HFFc6 (cell line): Measurements from ENCODE around the gene TFEB. TPM values are rescaled to one million over a fixed set of nuclear protein-coding genes. Genes with fewer than 3 reads are reported as not detected.

ENCODE experiments used
- DNase-seq: peaks from one replicate; pipeline ENCODE4 v3.0.0-alpha.2; 2018
- H3K27ac Mint-ChIP-seq: 2 replicates; pipeline ENCODE4 v1.8.0; 2020; ENCODE audit warnings: mild to moderate bottlenecking, mixed read lengths
- H3K27me3 Mint-ChIP-seq: 2 replicates; pipeline ENCODE4 v1.8.0; 2021; ENCODE audit warnings: mild to moderate bottlenecking, moderate library complexity, mixed read lengths; ENCODE audit not compliant: insufficient read depth
- H3K36me3 Mint-ChIP-seq: 2 replicates; pipeline ENCODE4 v1.8.0; 2021; ENCODE audit warnings: low read depth, mixed read lengths
- H3K4me1 Mint-ChIP-seq: 2 replicates; pipeline ENCODE4 v1.8.0; 2020; ENCODE audit warnings: low read depth, mixed read lengths
- H3K4me3 Mint-ChIP-seq: 2 replicates; pipeline ENCODE4 v1.8.0; 2020; ENCODE audit warnings: mild to moderate bottlenecking, moderate library complexity, mixed read lengths
- H3K9me3 Mint-ChIP-seq: 2 replicates; pipeline ENCODE4 v1.8.0; 2020; ENCODE audit warnings: mild to moderate bottlenecking, mixed read lengths
- total RNA-seq, 6 experiments: library from RNA; stranded (reverse); fragmentation: NEBNext Ultra II Directional; extraction: Animal tissue kit (Norgen Biotek cat#: 25700); gene quantifications; 2 replicates in 1 of 6; 3 replicates in 5 of 6; pipeline ENCODE4 v1.2.3, GENCODE V29; 2021
- TF ChIP-seq, protein P1 (sequence below): fragments of 200-600 bp; sonication (generic); IDR thresholded peaks from 2 replicates; pipeline ENCODE4 v1.5.0; 2021; ENCODE audit warnings: antibody characterized with exemption, mild to moderate bottlenecking

The TFEB gene
- total RNA-seq, 6 experiments from 2014 or later: 8.7 to 14.2 (median 11.0) TPM

DNA sequence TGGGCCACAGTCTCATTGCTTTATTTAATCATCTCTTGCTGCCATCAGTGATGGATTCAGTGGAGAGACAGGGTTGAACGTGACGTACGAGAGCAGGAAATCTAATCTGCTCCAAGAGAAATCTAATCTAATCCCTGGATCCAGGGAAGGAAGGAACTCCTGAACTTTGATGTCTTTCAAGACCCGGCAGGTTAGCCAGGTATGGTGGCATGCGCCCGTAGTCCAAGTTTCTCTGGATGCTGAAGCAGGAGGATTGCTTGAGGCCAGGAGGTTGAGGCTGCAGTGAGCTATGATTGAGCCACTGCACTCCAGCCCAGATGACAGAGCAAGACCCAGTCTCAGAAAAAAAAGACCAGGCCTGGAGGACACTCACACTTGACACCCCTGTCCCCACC is 23.2 kb upstream of the TFEB start:
- H3K27me3 Mint-ChIP-seq: peaks cover 11% of the 10 kb centered on the region
- no peaks in the 10 kb centered on the region for H3K36me3 Mint-ChIP-seq
- H3K4me3 Mint-ChIP-seq: no peak overlapping the region
- TF ChIP-seq, protein P1, sequence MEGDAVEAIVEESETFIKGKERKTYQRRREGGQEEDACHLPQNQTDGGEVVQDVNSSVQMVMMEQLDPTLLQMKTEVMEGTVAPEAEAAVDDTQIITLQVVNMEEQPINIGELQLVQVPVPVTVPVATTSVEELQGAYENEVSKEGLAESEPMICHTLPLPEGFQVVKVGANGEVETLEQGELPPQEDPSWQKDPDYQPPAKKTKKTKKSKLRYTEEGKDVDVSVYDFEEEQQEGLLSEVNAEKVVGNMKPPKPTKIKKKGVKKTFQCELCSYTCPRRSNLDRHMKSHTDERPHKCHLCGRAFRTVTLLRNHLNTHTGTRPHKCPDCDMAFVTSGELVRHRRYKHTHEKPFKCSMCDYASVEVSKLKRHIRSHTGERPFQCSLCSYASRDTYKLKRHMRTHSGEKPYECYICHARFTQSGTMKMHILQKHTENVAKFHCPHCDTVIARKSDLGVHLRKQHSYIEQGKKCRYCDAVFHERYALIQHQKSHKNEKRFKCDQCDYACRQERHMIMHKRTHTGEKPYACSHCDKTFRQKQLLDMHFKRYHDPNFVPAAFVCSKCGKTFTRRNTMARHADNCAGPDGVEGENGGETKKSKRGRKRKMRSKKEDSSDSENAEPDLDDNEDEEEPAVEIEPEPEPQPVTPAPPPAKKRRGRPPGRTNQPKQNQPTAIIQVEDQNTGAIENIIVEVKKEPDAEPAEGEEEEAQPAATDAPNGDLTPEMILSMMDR: no peak
- H3K9me3 Mint-ChIP-seq: no peaks in the 10 kb centered on the region
- H3K4me1 Mint-ChIP-seq: no peaks in the 10 kb centered on the region
- H3K27ac Mint-ChIP-seq: no peak overlapping the region
- no peak for DNase-seq

DNA sequence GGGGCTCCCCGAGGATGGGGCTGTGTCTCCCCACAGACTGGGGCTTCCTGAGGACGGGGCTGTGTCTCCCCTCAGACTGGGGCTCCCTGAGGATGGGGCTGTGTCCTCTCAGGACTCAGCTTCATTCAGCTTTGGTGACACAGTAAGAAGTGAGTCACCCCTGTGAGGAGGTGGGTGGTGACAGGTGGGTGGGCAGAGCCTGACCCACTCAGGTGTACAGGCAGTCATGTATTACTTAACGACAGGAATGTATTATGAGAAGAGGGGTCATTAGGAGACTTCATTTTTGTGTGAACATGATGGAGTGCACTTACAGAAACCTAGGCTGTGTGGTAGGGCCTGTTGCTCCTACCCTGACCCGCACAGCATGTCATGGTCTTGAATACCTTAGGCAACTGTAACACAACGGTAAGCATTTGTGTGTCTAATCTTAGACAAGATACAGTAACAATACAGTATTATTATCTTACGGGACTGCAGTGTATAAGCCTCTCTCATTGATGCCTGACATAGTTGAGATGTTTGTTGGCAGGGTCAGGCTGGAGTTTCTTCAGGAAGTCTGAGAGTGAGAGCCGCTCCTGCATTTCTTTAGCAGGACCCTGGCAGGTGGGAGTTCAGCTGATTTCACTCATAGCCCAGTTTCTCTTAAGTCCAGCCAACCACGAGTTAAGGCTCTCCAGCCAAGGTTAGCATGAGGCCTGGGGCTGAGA is 22.7 kb upstream of the TFEB start:
- H3K27me3 Mint-ChIP-seq: peaks cover 14% of the 10 kb centered on the region
- DNase-seq: no peak
- no peaks in the 10 kb centered on the region for H3K4me1 Mint-ChIP-seq

DNA sequence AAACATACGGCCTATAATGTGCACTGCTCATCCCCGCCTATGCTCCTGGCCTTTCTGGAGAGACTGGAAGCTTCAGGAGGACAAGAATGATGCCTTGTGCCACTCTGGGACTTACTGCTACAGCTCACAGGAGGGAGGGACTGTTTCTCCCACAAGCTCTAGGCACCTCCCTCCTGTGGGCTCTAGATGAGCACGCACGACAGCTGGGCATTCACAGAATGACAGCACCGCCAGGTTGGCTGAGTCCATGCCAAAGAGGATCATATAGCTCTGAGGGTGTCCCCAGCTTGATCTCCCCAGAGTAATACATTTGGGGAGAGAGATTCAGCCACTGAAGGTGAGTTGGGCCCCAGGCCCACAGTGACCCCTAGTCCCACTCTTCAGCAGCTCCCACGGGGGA is 21.9 kb upstream of the TFEB start:
- Mint-ChIP-seq H3K9me3 (no peaks in the 10 kb centered on the region), H3K4me1 (no peaks in the 10 kb centered on the region), H3K36me3 (no peaks in the 10 kb centered on the region), H3K27me3 (peaks cover 12% of the 10 kb centered on the region), H3K27ac (no peak overlapping the region), H3K4me3 (no peak overlapping the region)
- no peak for DNase-seq
- TF ChIP-seq, protein P1: no peak

More for the DNA sequence above, 22.7 kb upstream of the TFEB start:
- Mint-ChIP-seq H3K36me3 (no peaks in the 10 kb centered on the region), H3K27ac (no peak overlapping the region), H3K4me3 (no peak overlapping the region), H3K9me3 (no peaks in the 10 kb centered on the region)
- TF ChIP-seq, protein P1: no peak

DNA sequence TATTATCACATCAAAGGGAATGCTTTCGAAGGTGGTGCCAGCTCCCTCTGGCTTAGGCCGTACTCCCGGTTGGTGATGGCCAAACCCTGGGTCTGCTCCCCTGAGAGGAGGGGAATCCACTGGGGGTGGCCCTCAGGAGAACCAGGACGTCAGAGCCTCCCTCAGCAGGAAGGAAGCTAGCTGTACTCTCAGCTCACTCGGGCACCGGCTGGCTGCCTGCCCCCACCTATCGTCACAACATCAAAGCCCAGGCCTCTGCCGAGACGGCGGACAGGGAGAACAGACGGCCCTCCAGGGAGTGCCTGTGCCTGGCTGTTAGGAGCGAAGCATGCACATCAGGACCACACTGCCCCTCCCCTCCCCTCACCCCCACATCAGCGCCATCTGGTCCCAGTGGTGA is 20.9 kb upstream of the TFEB start:
- H3K27me3 Mint-ChIP-seq: peaks cover 13% of the 10 kb centered on the region
- DNase-seq: no peak
- no peaks in the 10 kb centered on the region for H3K9me3 Mint-ChIP-seq
- no peaks in the 10 kb centered on the region for H3K4me1 Mint-ChIP-seq
- TF ChIP-seq, protein P1: no peak
- no peaks in the 10 kb centered on the region for H3K36me3 Mint-ChIP-seq
- H3K27ac Mint-ChIP-seq: no peak overlapping the region
- no peak overlapping the region for H3K4me3 Mint-ChIP-seq

DNA sequence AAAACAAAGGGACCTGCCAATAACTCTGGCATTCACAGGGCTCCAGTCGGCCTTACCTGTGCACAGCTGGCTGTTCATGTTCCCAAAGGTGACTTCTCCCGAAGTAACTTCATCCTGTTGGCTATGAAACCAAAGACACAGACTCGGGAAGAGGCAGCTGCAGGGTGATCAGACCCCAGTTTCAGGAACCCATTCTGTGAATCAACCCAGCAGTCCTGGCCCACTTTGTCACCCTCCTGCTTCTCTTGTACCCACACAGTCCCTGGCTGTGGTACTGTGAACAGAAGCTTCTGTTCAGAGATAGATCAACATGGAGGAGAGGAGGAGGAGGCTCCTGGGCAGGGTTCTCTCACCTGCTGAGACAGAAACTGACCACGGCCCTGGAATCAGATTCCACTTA is 20.5 kb upstream of the TFEB start:
- TF ChIP-seq, protein P1: no peak
- H3K4me3 Mint-ChIP-seq: no peak overlapping the region
- no peak overlapping the region for H3K27ac Mint-ChIP-seq
- H3K27me3 Mint-ChIP-seq: peaks cover 13% of the 10 kb centered on the region
- H3K4me1 Mint-ChIP-seq: no peaks in the 10 kb centered on the region
- no peaks in the 10 kb centered on the region for H3K36me3 Mint-ChIP-seq
- H3K9me3 Mint-ChIP-seq: no peaks in the 10 kb centered on the region
- DNase-seq: no peak

DNA sequence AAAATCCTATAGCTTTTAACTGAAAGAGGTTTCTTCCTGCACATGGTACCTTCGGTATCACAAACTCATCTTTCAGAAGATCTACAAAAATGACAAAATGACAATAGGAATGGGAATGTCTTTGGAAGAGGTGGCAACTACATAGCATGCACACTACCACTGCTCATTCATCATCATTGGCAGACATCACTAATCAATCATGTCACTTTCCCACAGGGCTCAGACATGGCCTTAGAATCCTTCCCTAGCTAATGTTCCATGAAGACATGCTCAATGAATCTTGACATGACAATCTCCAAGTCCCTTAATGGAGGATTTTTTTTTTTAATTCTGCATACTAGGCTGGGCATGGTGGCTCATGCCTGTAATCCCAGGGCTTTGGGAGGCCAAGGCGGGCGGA is 15.0 kb upstream of the TFEB start:
- Mint-ChIP-seq H3K9me3 (no peaks in the 10 kb centered on the region), H3K27me3 (peaks cover 24% of the 10 kb centered on the region), H3K36me3 (no peaks in the 10 kb centered on the region), H3K27ac (no peak overlapping the region), H3K4me3 (no peak overlapping the region), H3K4me1 (no peaks in the 10 kb centered on the region)
- no peak for DNase-seq
- TF ChIP-seq, protein P1: no peak
